Measurements from ENCODE around the gene SWAP70.

- TF ChIP-seq TOX (CRISPR knock-in tag; IDR thresholded peaks at IDR 0.05; ENCODE audit: borderline replicate concordance), result no peak
- no peak for TF ChIP-seq PATZ1 (CRISPR knock-in tag; IDR thresholded peaks at IDR 0.05; ENCODE audit: borderline replicate concordance)
- no peak for TF ChIP-seq TCF4 (CRISPR knock-in tag; IDR thresholded peaks at IDR 0.05; ENCODE audit: borderline replicate concordance)
- TF ChIP-seq POU6F1 (CRISPR knock-in tag; IDR thresholded peaks at IDR 0.05; ENCODE audit: borderline replicate concordance, low read depth), result no peak
- no peak for TF ChIP-seq CREB5 (CRISPR knock-in tag; IDR thresholded peaks at IDR 0.05; ENCODE audit: low read depth)
- TF ChIP-seq ZNF8 (CRISPR knock-in tag; IDR thresholded peaks at IDR 0.05), result no peak
- TF ChIP-seq, protein P1, sequence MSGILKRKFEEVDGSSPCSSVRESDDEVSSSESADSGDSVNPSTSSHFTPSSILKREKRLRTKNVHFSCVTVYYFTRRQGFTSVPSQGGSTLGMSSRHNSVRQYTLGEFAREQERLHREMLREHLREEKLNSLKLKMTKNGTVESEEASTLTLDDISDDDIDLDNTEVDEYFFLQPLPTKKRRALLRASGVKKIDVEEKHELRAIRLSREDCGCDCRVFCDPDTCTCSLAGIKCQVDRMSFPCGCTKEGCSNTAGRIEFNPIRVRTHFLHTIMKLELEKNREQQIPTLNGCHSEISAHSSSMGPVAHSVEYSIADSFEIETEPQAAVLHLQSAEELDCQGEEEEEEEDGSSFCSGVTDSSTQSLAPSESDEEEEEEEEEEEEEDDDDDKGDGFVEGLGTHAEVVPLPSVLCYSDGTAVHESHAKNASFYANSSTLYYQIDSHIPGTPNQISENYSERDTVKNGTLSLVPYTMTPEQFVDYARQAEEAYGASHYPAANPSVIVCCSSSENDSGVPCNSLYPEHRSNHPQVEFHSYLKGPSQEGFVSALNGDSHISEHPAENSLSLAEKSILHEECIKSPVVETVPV (CRISPR knock-in tag; IDR thresholded peaks at IDR 0.05), result no peak
- TF ChIP-seq ZFP3 (CRISPR knock-in tag; IDR thresholded peaks at IDR 0.05), result no peak
- TF ChIP-seq SNAI2 (CRISPR knock-in tag; IDR thresholded peaks at IDR 0.05), result no peak
- TF ChIP-seq GLIS3 (CRISPR knock-in tag; IDR thresholded peaks at IDR 0.05), result no peak
- TF ChIP-seq ZNF70 (CRISPR knock-in tag; IDR thresholded peaks at IDR 0.05), result no peak
- no peak for TF ChIP-seq ESRRG (CRISPR knock-in tag; IDR thresholded peaks at IDR 0.05)
Measured at GRCh38 chr11:9625728-9626127, 38.1 kb upstream of the SWAP70 start.
